HEK293 (cell line): ENCODE data around the gene SLC17A9.

ENCODE experiments used
- CTCF ChIA-PET: fragments of 350-600 bp; formaldehyde crosslinking; extraction: SDS; loops from one replicate; lab custom pipeline; 2021; ENCODE audit warnings: antibody characterized with exemption; lab: Yijun Ruan, JAX
- POLR2A ChIA-PET: fragments of 300-600 bp; formaldehyde crosslinking; extraction: SDS; loops from one replicate; lab custom pipeline; 2020; ENCODE audit warnings: antibody characterized with exemption, inconsistent platforms; lab: Yijun Ruan, JAX
- H3K27ac ChIP-seq: fragments of 200-500 bp; sonication (Bioruptor generic); 2 replicates; pipeline ENCODE4 v1.5.1; 2014; ENCODE audit warnings: low read depth, low read length, control low read depth, inconsistent platforms; ENCODE audit errors: extremely low read depth
- H3K36me3 ChIP-seq, 2 experiments: fragments of 200-500 bp in 1 of 2; sonication (Bioruptor generic) in 1 of 2; 1 replicate in 1 of 2; 2 replicates in 1 of 2; pipeline ENCODE4 v1.5.1; 2014 to 2017; ENCODE audit warnings: inconsistent platforms in 2 of 2, low read length in 2 of 2; ENCODE audit not compliant: control insufficient read depth in 2 of 2, insufficient read depth in 1 of 2
- H3K4me1 ChIP-seq: fragments of 200-500 bp; sonication (Bioruptor generic); 2 replicates; pipeline ENCODE4 v1.5.1; 2014; ENCODE audit warnings: mild to moderate bottlenecking, low read length, inconsistent platforms; ENCODE audit not compliant: control insufficient read depth, insufficient read depth
- H3K4me3 ChIP-seq: 2 replicates; pipeline ENCODE4 v1.5.1; 2011; ENCODE audit warnings: low read depth, mild to moderate bottlenecking, control low read depth, low read length, moderate library complexity
- H3K9me3 ChIP-seq: fragments of 200-500 bp; sonication (Bioruptor generic); 2 replicates; pipeline ENCODE4 v1.5.1; 2014; ENCODE audit warnings: low read depth, low read length, inconsistent platforms; ENCODE audit not compliant: control insufficient read depth, insufficient read depth
- AEBP2 ChIP-seq: fragments of 450-650 bp; formaldehyde crosslinking; IDR thresholded peaks from 2 replicates; pipeline ENCODE4 v1.5.1; 2016; ENCODE audit warnings: missing biosample characterization, missing genetic modification characterization, borderline replicate concordance
- BCL11A ChIP-seq: fragments of 450-650 bp; formaldehyde crosslinking; IDR thresholded peaks from 2 replicates; pipeline ENCODE4 v1.5.1; 2016; ENCODE audit warnings: low read depth, missing biosample characterization, missing genetic modification characterization
- OVOL3 ChIP-seq: fragments of 450-650 bp; formaldehyde crosslinking; IDR thresholded peaks from 2 replicates; pipeline ENCODE4 v1.5.1; 2016; ENCODE audit warnings: missing biosample characterization, missing genetic modification characterization
- SCRT2 ChIP-seq: fragments of 450-650 bp; formaldehyde crosslinking; IDR thresholded peaks from 2 replicates; pipeline ENCODE4 v1.5.1; 2016; ENCODE audit warnings: missing biosample characterization, missing genetic modification characterization
- SP2 ChIP-seq: fragments of 450-650 bp; formaldehyde crosslinking; IDR thresholded peaks from 2 replicates; pipeline ENCODE4 v1.5.1; 2016; ENCODE audit warnings: missing biosample characterization, missing genetic modification characterization
- SP3 ChIP-seq: fragments of 450-650 bp; formaldehyde crosslinking; IDR thresholded peaks from 2 replicates; pipeline ENCODE4 v1.5.1; 2016; ENCODE audit warnings: missing biosample characterization, missing genetic modification characterization
- TCF7L2 ChIP-seq: IDR thresholded peaks from 2 replicates; pipeline ENCODE4 v1.6.1; 2011; ENCODE audit warnings: low read depth, mild to moderate bottlenecking, inconsistent platforms, low read length, moderate library complexity, borderline replicate concordance
- ZBTB10 ChIP-seq: fragments of 450-650 bp; formaldehyde crosslinking; IDR thresholded peaks from 2 replicates; pipeline ENCODE4 v1.5.1; 2016; ENCODE audit warnings: missing biosample characterization, missing genetic modification characterization
- ZBTB7A ChIP-seq: fragments of 450-650 bp; formaldehyde crosslinking; IDR thresholded peaks from 2 replicates; pipeline ENCODE4 v1.5.1; 2016; ENCODE audit warnings: low read depth, missing biosample characterization, missing genetic modification characterization
- ZFP41 ChIP-seq: fragments of 450-650 bp; formaldehyde crosslinking; IDR thresholded peaks from 2 replicates; pipeline ENCODE4 v1.5.1; 2016; ENCODE audit warnings: missing biosample characterization, missing genetic modification characterization, borderline replicate concordance
- ZNF112 ChIP-seq: fragments of 450-650 bp; formaldehyde crosslinking; IDR thresholded peaks from 2 replicates; pipeline ENCODE4 v1.5.0; 2017; ENCODE audit warnings: missing biosample characterization, missing genetic modification characterization
- ZNF133 ChIP-seq: fragments of 450-650 bp; formaldehyde crosslinking; IDR thresholded peaks from 2 replicates; pipeline ENCODE4 v1.5.1; 2016; ENCODE audit warnings: missing biosample characterization, missing genetic modification characterization
- ZNF211 ChIP-seq: fragments of 450-650 bp; formaldehyde crosslinking; IDR thresholded peaks from 2 replicates; pipeline ENCODE4 v1.5.1; 2016; ENCODE audit warnings: low read depth, missing biosample characterization, missing genetic modification characterization
- ZNF221 ChIP-seq: fragments of 450-650 bp; formaldehyde crosslinking; IDR thresholded peaks from 2 replicates; pipeline ENCODE4 v1.5.1; 2017; ENCODE audit warnings: missing biosample characterization, missing genetic modification characterization, borderline replicate concordance
- ZNF394 ChIP-seq: fragments of 450-650 bp; formaldehyde crosslinking; IDR thresholded peaks from 2 replicates; pipeline ENCODE4 v1.5.1; 2016; ENCODE audit warnings: missing biosample characterization, missing genetic modification characterization, mild to moderate bottlenecking, moderate library complexity, borderline replicate concordance
- ZNF529 ChIP-seq: fragments of 450-650 bp; formaldehyde crosslinking; IDR thresholded peaks from 2 replicates; pipeline ENCODE4 v1.5.1; 2017; ENCODE audit warnings: missing genetic modification characterization, missing biosample characterization; ENCODE audit not compliant: insufficient replicate concordance
- ZNF692 ChIP-seq: fragments of 450-650 bp; formaldehyde crosslinking; IDR thresholded peaks from 2 replicates; pipeline ENCODE4 v1.5.1; 2016; ENCODE audit warnings: missing biosample characterization, missing genetic modification characterization
- ZNF776 ChIP-seq: fragments of 450-650 bp; formaldehyde crosslinking; IDR thresholded peaks from 2 replicates; pipeline ENCODE4 v1.5.0; 2017; ENCODE audit warnings: missing biosample characterization, missing genetic modification characterization, borderline replicate concordance
- ZNF785 ChIP-seq: fragments of 450-650 bp; formaldehyde crosslinking; IDR thresholded peaks from 2 replicates; pipeline ENCODE4 v1.5.1; 2016; ENCODE audit warnings: missing biosample characterization, missing genetic modification characterization

Gene SLC17A9

GRCh38 chr20:62951143-62951895, 1.2 kb upstream of the SLC17A9 start (continued):
- TF ChIP-seq ZFP41 (tag by site-specific recombination) (no peak), ZNF221 (no peak), ZNF133 (tag by site-specific recombination) (no peak), SP2 (no peak), ZNF776 (tag by site-specific recombination) (no peak), ZNF112 (no peak), ZBTB7A (tag by site-specific recombination) (no peak), ZBTB10 (tag by site-specific recombination) (no peak)

GRCh38 chr20:62951896-62952372, 575 bp upstream of the SLC17A9 start:
- H3K4me1 ChIP-seq = no peaks in the 10 kb centered on the region
- no peaks in the 10 kb centered on the region for H3K9me3 ChIP-seq
- ChIA-PET CTCF (no interaction called here), POLR2A (no interaction called here)
- no peak for TF ChIP-seq SCRT2 (tag by site-specific recombination)
- TF ChIP-seq BCL11A (tag by site-specific recombination) = no peak
- TF ChIP-seq SP3 (tag by site-specific recombination) = no peak
- TF ChIP-seq ZNF211 (tag by site-specific recombination) = no peak
- no peak for TF ChIP-seq AEBP2 (tag by site-specific recombination)
- TF ChIP-seq ZNF394 = no peak
- no peak for TF ChIP-seq ZNF529 (tag by site-specific recombination)
- no peak for TF ChIP-seq ZNF785
- no peak for TF ChIP-seq ZNF692 (tag by site-specific recombination)
- TF ChIP-seq TCF7L2 = no peak
- no peak for TF ChIP-seq OVOL3 (tag by site-specific recombination)
- peaks cover 0 to 37% of the 10 kb centered on the region in 2 experiments; a peak in 1 of 3 replicates for H3K36me3 ChIP-seq
- H3K4me3 ChIP-seq = no peak overlapping the region
- no peak overlapping the region for H3K27ac ChIP-seq
